Prostate gland (tissue), 2 donors: ENCODE results near the gene MED15. TPM values are rescaled to one million over a fixed set of nuclear protein-coding genes. Genes with fewer than 3 reads are reported as not detected.

ENCODE experiments used
- DNase-seq: peaks from one replicate; pipeline ENCODE4 v3.0.0-alpha.2; 2019; ENCODE audit warnings: low spot score
- H3K27ac ChIP-seq, 2 donors: fragments of 200-600 bp; sonication (generic); 2 replicates each; pipeline ENCODE4 v1.5.1; 2017 to 2019
- H3K27me3 ChIP-seq: fragments of 200-600 bp; sonication (generic); replicated peaks from 2 replicates; pipeline ENCODE4 v1.5.1; 2019; ENCODE audit not compliant: insufficient read depth
- H3K36me3 ChIP-seq, 2 donors: fragments of 200-600 bp; sonication (generic); 1 replicate in 1 of 2; 2 replicates in 1 of 2; pipeline versions ENCODE4 v1.5.1 to v1.8.1; 2017 to 2019
- H3K4me1 ChIP-seq: fragments of 200-600 bp; sonication (generic); replicated peaks from 2 replicates; pipeline ENCODE4 v1.5.1; 2019
- H3K4me3 ChIP-seq, 2 donors: fragments of 200-600 bp; sonication (generic); 2 replicates each; pipeline ENCODE4 v1.5.1; 2017 to 2019
- H3K9me3 ChIP-seq: fragments of 200-600 bp; sonication (generic); 2 replicates; pipeline ENCODE4 v1.5.1; 2017
- CTCF ChIP-seq, 4 experiments: fragments of 200-600 bp in 2 of 4; fragments of 450-650 bp in 2 of 4; sonication (generic) in 2 of 4; IDR thresholded peaks; 1 replicate in 3 of 4; 2 replicates in 1 of 4; pipeline ENCODE4 v1.5.1; 2016 to 2019; ENCODE audit warnings: antibody characterized with exemption in 4 of 4, mild to moderate bottlenecking in 2 of 4, moderate library complexity in 2 of 4
- POLR2A ChIP-seq: fragments of 450-650 bp; IDR thresholded peaks from one replicate; pipeline ENCODE4 v1.6.1; 2016; ENCODE audit warnings: antibody characterized with exemption, mild to moderate bottlenecking
- POLR2AphosphoS5 ChIP-seq: sonication (generic); formaldehyde crosslinking; IDR thresholded peaks from one replicate; pipeline ENCODE4 v1.6.1; 2017; ENCODE audit warnings: antibody characterized with exemption
- WGBS: methylation state at CpG from one replicate; pipeline ENCODE4 v1.1.5; 2018; 5-methylcytosine and 5-hydroxymethylcytosine counted together
- intact Hi-C: fragments of 100-400 bp; cut with DNase I; formaldehyde crosslinking; loops from one replicate; pipeline ENCODE4 v1.14.2; 2022
- total RNA-seq, 2 donors: library from RNA; depleted of rRNA; stranded (reverse); fragments of >200 nt; gene quantifications; one replicate each; pipeline ENCODE4 v1.1.0, GENCODE V29; 2016

The MED15 gene
- total RNA-seq, 2 donors from 2014 or later = 43.2 to 87.1 TPM

GRCh38 chr22:20599117-20599516 is 91.7 kb downstream of the MED15 start:
- Histone ChIP-seq H3K4me1 (no peaks in the 10 kb centered on the region), H3K4me3 (no peak overlapping the region), H3K36me3 (no peaks in the 10 kb centered on the region), H3K27ac (no peak overlapping the region), H3K27me3 (no peaks in the 10 kb centered on the region), H3K9me3 (no peaks in the 10 kb centered on the region)
- intact Hi-C loops = no loop called here
- no peak for DNase-seq
- 74% methylated on average over 5 of the region's 5 CpGs for WGBS
- no peak for TF ChIP-seq CTCF (IDR thresholded peaks at IDR 0.05)
- TF ChIP-seq POLR2A = no peak
- TF ChIP-seq POLR2AphosphoS5 = no peak

GRCh38 chr22:20600137-20600673 is 92.8 kb downstream of the MED15 start:
- no peaks in the 10 kb centered on the region for H3K36me3 ChIP-seq
- intact Hi-C loops = no loop called here
- H3K4me1 ChIP-seq = no peaks in the 10 kb centered on the region
- H3K27me3 ChIP-seq = no peaks in the 10 kb centered on the region
- no peak for TF ChIP-seq POLR2A
- TF ChIP-seq CTCF (IDR thresholded peaks at IDR 0.05) = no peak
- TF ChIP-seq POLR2AphosphoS5 = no peak
- H3K9me3 ChIP-seq = no peaks in the 10 kb centered on the region
- no peak overlapping the region for H3K27ac ChIP-seq
- H3K4me3 ChIP-seq = no peak overlapping the region
- 93% methylated on average over 8 of the region's 8 CpGs for WGBS
- no peak for DNase-seq

GRCh38 chr22:20601308-20601707 is 93.9 kb downstream of the MED15 start:
- no peak overlapping the region for H3K27ac ChIP-seq
- 85% methylated on average over 7 of the region's 7 CpGs for WGBS
- DNase-seq = no peak
- H3K4me1 ChIP-seq = no peaks in the 10 kb centered on the region
- no peak overlapping the region for H3K4me3 ChIP-seq
- H3K9me3 ChIP-seq = no peaks in the 10 kb centered on the region
- intact Hi-C loops = no loop called here
- H3K36me3 ChIP-seq = no peaks in the 10 kb centered on the region
- TF ChIP-seq POLR2AphosphoS5 = no peak
- no peak for TF ChIP-seq POLR2A
- TF ChIP-seq CTCF (IDR thresholded peaks at IDR 0.05) = no peak
- H3K27me3 ChIP-seq = no peaks in the 10 kb centered on the region

GRCh38 chr22:20602609-20603164 is 95.3 kb downstream of the MED15 start:
- intact Hi-C loops = no loop called here
- H3K36me3 ChIP-seq = no peaks in the 10 kb centered on the region
- no peaks in the 10 kb centered on the region for H3K27me3 ChIP-seq
- DNase-seq = no peak
- H3K4me3 ChIP-seq = no peak overlapping the region
- H3K4me1 ChIP-seq = no peaks in the 10 kb centered on the region
- no peak for TF ChIP-seq POLR2A
- no peak for TF ChIP-seq CTCF (IDR thresholded peaks at IDR 0.05)
- TF ChIP-seq POLR2AphosphoS5 = no peak
- no peak overlapping the region for H3K27ac ChIP-seq
- H3K9me3 ChIP-seq = no peaks in the 10 kb centered on the region
- WGBS = 89% methylated on average over 6 of the region's 8 CpGs

GRCh38 chr22:20604092-20604747 is 96.8 kb downstream of the MED15 start:
- intact Hi-C loops = no loop called here
- H3K27me3 ChIP-seq = no peaks in the 10 kb centered on the region
- TF ChIP-seq POLR2A (no peak), POLR2AphosphoS5 (no peak), CTCF (IDR thresholded peaks at IDR 0.05) (no peak)
- no peak overlapping the region for H3K4me3 ChIP-seq
- no peak for DNase-seq
- no peaks in the 10 kb centered on the region for H3K9me3 ChIP-seq
- no peak overlapping the region for H3K27ac ChIP-seq
- no peaks in the 10 kb centered on the region for H3K4me1 ChIP-seq
- 80% methylated on average over 23 of the region's 23 CpGs for WGBS
- H3K36me3 ChIP-seq = no peaks in the 10 kb centered on the region
